IPS-20b (cell line): ENCODE results near the gene ITFG1.
"Not testable (repeated sequence)": the region's sequence is repeated elsewhere in the genome, so short reads cannot be mapped to it uniquely, and the experiment has no call there.

Source experiments
- H3K27ac ChIP-seq: one replicate; pipeline ENCODE4 v1.5.1; 2013; ENCODE audit warnings: low read length
- H3K27me3 ChIP-seq: 2 replicates; pipeline ENCODE4 v1.6.1; 2013; ENCODE audit warnings: mild to moderate bottlenecking, low read length, inconsistent platforms; ENCODE audit not compliant: insufficient read depth
- H3K36me3 ChIP-seq: 2 replicates; pipeline ENCODE4 v1.6.1; 2013; ENCODE audit warnings: low read depth, mild to moderate bottlenecking, inconsistent platforms, low read length, moderate library complexity; ENCODE audit not compliant: insufficient read depth
- H3K4me1 ChIP-seq: 2 replicates; pipeline ENCODE4 v1.6.1; 2013; ENCODE audit warnings: mild to moderate bottlenecking, control low read depth, inconsistent platforms, low read length, moderate library complexity; ENCODE audit not compliant: insufficient read depth
- H3K4me3 ChIP-seq: 2 replicates; pipeline ENCODE4 v1.5.1; 2013; ENCODE audit warnings: mild to moderate bottlenecking, low read length, inconsistent platforms
- H3K9ac ChIP-seq: 2 replicates; pipeline ENCODE4 v1.6.1; 2013; ENCODE audit warnings: low read depth, mild to moderate bottlenecking, inconsistent platforms, low read length, moderate library complexity
- H3K9me3 ChIP-seq: 2 replicates; pipeline ENCODE4 v1.6.1; 2013; ENCODE audit warnings: mild to moderate bottlenecking, low read depth, low read length, inconsistent platforms; ENCODE audit not compliant: insufficient read depth

Gene ITFG1

DNA sequence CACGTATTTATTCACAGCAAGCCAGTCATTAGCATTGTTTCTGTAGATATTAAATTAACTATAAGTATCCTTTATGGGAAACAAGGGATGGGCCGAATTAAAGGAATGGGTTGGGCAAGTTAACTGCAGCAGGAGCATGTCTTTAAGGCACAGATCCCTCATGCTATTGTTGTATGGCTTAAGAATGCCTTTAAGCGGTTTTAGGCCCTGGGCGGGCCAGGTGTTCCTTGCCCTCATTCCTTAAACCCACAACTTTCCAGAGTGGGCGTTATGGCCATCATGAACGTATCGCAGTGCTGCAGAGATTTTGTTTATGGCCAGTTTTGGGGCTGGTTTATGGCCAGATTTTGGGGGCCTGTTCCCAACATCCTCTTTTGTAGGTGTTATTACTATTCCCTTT, 9.3 kb upstream of the ITFG1 start:
- Histone ChIP-seq H3K4me1 (peaks cover 8% of the 10 kb centered on the region; the same call in 1 of the 2 replicates), H3K36me3 (no peaks in the 10 kb centered on the region), H3K27me3 (no peaks in the 10 kb centered on the region), H3K9ac (no peak overlapping the region), H3K27ac (no peak overlapping the region), H3K4me3 (no peak overlapping the region), H3K9me3 (no peaks in the 10 kb centered on the region)

GRCh38 chr16:47469227-47469626, 8.4 kb upstream of the ITFG1 start:
- Histone ChIP-seq H3K27me3 (no peaks in the 10 kb centered on the region), H3K4me3 (no peak overlapping the region), H3K27ac (no peak overlapping the region), H3K4me1 (peaks cover 9% of the 10 kb centered on the region), H3K9me3 (no peaks in the 10 kb centered on the region), H3K36me3 (peaks cover 1% of the 10 kb centered on the region; the same call in 1 of the 2 replicates), H3K9ac (no peak overlapping the region)

GRCh38 chr16:47468070-47468689, 7.3 kb upstream of the ITFG1 start:
- H3K27ac ChIP-seq, H3K4me3 ChIP-seq, H3K36me3 ChIP-seq, H3K9ac ChIP-seq, H3K9me3 ChIP-seq, H3K27me3 ChIP-seq: not testable (repeated sequence)
- peaks cover 18% of the 10 kb centered on the region for H3K4me1 ChIP-seq

DNA sequence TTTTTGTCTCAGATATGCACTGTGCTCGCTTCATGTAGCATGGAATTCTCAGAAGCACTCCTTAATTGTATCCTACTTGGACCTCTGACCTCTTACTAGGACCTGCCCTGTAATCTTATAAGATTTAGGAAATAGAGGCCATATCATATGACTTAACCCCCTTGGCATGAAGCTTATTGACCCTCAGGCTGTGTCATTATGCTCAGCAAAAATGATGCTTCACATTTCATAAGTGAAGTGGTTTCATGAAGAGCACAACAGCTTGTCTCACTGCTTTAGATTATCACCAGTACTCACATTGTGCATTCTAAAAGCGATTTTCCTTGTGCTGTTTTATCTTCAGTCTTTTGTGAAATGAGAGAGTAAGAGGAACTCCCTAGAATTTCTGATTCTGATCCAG, 6.6 kb upstream of the ITFG1 start:
- Histone ChIP-seq H3K9ac (no peak overlapping the region), H3K9me3 (no peaks in the 10 kb centered on the region), H3K27ac (no peak overlapping the region), H3K27me3 (no peaks in the 10 kb centered on the region), H3K4me3 (no peak overlapping the region), H3K4me1 (peaks cover 18% of the 10 kb centered on the region), H3K36me3 (peaks cover 6% of the 10 kb centered on the region; the same call in 1 of the 2 replicates)

DNA sequence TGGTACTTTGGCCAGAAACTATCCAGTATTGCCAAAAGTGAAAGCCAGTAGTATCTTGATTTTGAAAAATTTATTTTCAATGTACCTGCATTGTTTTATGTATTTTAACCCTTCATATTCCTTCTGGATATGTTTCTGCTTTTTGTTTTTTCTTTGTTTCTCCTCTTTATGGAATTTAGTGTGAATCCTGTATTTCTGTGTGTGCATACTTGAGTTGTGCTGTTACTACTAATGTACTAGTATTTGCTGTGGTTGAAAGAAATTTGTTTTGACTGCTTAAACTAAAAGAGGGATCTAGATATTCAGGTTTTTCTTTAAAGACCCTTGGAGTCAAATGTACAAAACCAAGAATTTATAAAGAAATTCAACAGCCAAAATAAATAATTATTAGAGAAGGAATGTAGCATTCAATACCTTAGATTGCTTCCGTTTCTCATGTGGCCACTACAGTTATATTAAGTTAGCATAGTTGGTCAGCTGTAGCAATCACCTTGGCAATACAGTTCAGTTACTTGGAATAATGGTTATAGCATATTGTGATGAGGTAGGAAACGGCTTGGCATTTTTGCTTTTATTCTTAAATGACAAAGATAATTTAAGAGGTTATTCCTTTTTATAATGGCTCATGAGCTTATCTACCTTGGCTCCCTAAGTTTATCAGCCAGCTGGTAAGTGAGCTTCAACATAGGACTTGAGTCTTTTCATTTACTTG, 5.2 kb upstream of the ITFG1 start:
- H3K36me3 ChIP-seq: peaks cover 6% of the 10 kb centered on the region; the same call in 1 of the 2 replicates
- H3K9me3 ChIP-seq: no peaks in the 10 kb centered on the region
- H3K4me1 ChIP-seq: peaks cover 21% of the 10 kb centered on the region
- no peak overlapping the region for H3K9ac ChIP-seq
- H3K27me3 ChIP-seq: no peaks in the 10 kb centered on the region
- no peak overlapping the region for H3K27ac ChIP-seq
- H3K4me3 ChIP-seq: no peak overlapping the region

- peak overlapping the region; percentile 40; the same call in 1 of the 2 replicates for H3K9ac ChIP-seq
These were observed 3.1 kb upstream of the ITFG1 start for GRCh38 chr16:47463771-47464624.

DNA sequence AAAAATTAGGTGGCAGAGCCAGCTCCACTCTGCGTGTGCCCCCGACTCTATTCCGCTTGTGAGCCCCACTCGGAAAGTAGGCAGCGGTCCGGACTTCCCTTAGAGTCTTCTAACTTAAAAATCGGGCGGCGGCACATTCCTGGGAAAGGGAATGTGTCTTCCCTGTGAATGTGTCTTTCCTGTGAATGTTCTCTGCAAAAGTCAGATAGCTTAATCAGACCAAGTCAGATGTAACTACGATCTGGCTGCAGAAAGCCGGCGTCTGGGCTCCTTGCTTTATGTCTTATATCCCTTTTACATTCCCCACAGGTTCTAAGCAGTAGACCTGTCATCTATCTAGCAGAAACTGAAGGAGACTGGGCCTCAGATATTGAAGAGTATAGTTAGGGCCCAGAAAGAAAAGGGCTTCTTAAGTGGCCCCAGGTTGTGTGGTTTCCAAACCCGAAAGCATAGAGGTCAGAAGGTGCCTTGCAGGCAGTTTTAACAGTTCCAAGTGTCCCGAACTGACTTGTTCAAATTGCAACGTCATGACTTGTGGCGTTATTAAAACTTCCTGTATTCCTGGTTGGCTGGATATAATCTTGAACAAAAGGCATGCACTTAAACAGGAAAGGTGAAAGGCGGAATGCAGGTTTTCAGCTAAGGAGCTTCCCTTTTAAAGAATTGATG, 869 bp upstream of the ITFG1 start:
- Histone ChIP-seq H3K27me3 (no peaks in the 10 kb centered on the region), H3K9ac (peak overlapping the region; percentile 85), H3K9me3 (no peaks in the 10 kb centered on the region), H3K4me3 (peak overlapping the region; percentile 82), H3K4me1 (peaks cover 22% of the 10 kb centered on the region), H3K27ac (no peak overlapping the region), H3K36me3 (peaks cover 14% of the 10 kb centered on the region)

More at GRCh38 chr16:47463771-47464624, 3.1 kb upstream of the ITFG1 start:
- Histone ChIP-seq H3K36me3 (peaks cover 6% of the 10 kb centered on the region; the same call in 1 of the 2 replicates), H3K27ac (no peak overlapping the region), H3K4me1 (peaks cover 30% of the 10 kb centered on the region), H3K9me3 (no peaks in the 10 kb centered on the region), H3K27me3 (no peaks in the 10 kb centered on the region), H3K4me3 (peak overlapping the region; percentile 26; the same call in 1 of the 2 replicates)

DNA sequence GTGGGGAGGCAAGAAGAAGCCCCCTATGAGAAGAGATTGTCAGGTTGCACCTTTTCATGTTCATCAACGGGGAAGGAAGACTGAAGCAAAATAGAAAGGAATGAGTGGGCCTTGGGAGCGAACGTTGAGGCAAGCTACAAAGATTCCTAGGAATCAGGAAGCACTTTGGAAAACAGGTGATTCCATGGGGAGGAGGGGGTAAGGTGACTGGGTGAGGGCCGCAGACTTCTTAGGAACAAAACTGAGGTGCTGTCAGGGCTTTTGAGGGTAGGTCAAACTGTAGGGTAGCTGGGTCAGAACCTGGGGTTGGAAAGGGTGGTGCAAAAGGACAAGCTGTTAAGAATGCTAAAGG, 528 bp downstream of the ITFG1 start:
- no peaks in the 10 kb centered on the region for H3K27me3 ChIP-seq
- peak overlapping the region; percentile 6 for H3K27ac ChIP-seq
- H3K4me1 ChIP-seq: peaks cover 22% of the 10 kb centered on the region
- H3K9me3 ChIP-seq: no peaks in the 10 kb centered on the region
- peak overlapping the region; percentile 85 for H3K9ac ChIP-seq
- peak overlapping the region; percentile 82 for H3K4me3 ChIP-seq
- H3K36me3 ChIP-seq: peaks cover 14% of the 10 kb centered on the region

DNA sequence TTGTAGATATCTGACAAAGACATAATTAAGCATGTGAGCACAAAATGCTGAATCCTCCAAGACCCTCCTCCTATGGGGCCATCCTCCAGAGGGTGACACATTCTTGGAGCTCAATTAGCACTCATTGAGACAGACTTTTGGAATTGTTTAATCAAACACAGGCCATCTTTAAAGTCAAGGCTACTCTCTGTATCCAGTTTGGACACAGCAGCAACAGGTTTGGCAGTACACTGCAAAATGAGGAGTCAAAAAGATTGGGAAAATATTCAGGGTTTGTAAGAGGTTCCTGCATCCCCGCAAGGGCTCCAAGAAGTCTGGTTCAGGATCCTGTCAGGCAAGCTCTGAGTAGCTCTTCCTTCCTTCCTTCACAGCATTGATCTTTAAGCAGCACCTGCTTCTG, 1.3 kb downstream of the ITFG1 start:
- no peak overlapping the region for H3K27ac ChIP-seq
- H3K27me3 ChIP-seq: no peaks in the 10 kb centered on the region
- H3K9me3 ChIP-seq: no peaks in the 10 kb centered on the region
- peaks cover 22% of the 10 kb centered on the region for H3K4me1 ChIP-seq
- peak overlapping the region; percentile 85; the same call in 1 of the 2 replicates for H3K9ac ChIP-seq
- peaks cover 19% of the 10 kb centered on the region for H3K36me3 ChIP-seq
- peak overlapping the region; percentile 82 for H3K4me3 ChIP-seq

DNA sequence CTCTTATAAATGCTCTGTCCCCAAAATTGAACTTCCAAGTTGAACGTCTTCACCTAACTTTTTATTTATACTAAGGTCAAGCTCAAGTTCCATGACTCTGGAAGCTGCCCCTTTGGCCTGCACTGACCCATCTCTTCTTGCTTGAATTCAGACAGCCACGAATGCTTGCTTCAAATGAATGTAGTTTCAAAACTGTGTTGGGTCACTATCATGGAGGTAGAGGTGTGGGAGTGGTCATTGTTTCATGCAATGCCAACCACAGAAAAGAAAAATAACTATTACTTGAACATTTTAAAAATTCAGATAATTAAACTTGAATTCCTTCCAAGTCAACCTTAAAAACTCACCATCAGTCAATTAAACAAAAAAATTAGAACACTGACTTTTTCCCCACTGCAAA, 2.5 kb downstream of the ITFG1 start:
- Histone ChIP-seq H3K27ac (no peak overlapping the region), H3K9ac (no peak overlapping the region), H3K36me3 (peaks cover 23% of the 10 kb centered on the region), H3K4me1 (peaks cover 12% of the 10 kb centered on the region), H3K4me3 (no peak overlapping the region), H3K27me3 (no peaks in the 10 kb centered on the region), H3K9me3 (no peaks in the 10 kb centered on the region)

- no peaks in the 10 kb centered on the region for H3K27me3 ChIP-seq
- H3K36me3 ChIP-seq: peaks cover 59% of the 10 kb centered on the region
These were observed 11.1 kb downstream of the ITFG1 start for GRCh38 chr16:47449788-47450187.

More at GRCh38 chr16:47449788-47450187, 11.1 kb downstream of the ITFG1 start:
- Histone ChIP-seq H3K4me1 (no peaks in the 10 kb centered on the region), H3K4me3 (no peak overlapping the region), H3K27ac (no peak overlapping the region), H3K9ac (no peak overlapping the region), H3K9me3 (no peaks in the 10 kb centered on the region)
